Measurements from ENCODE around the gene CYP27C1.

Gene CYP27C1

GRCh38 chr2:127170021-127170420, 50.1 kb downstream of the CYP27C1 start:
- Histone ChIP-seq H3K36me3 (ENCODE audit: control insufficient read depth, insufficient read depth, low read length) (no peaks in the 10 kb centered on the region), H3K4me2 (ENCODE audit: low read length) (no peak overlapping the region), H3K9ac (no peak overlapping the region), H3K9me3 (ENCODE audit: control insufficient read depth, low read length) (no peaks in the 10 kb centered on the region), H2AFZ (no peak overlapping the region), H3K27me3 (ENCODE audit: control insufficient read depth, insufficient read depth, low read length) (no peaks in the 10 kb centered on the region), H3K79me2 (no peaks in the 10 kb centered on the region), H3K27ac (no peak overlapping the region), H3K4me3 (ENCODE audit: low read depth, low read length) (no peak overlapping the region), H3K4me1 (peaks cover 2% of the 10 kb centered on the region)
- TF ChIP-seq CTCF (IDR thresholded peaks at IDR 0.05): no peak

- H3K4me3 ChIP-seq (ENCODE audit: low read depth, low read length): no peak overlapping the region
- no peak overlapping the region for H2AFZ ChIP-seq
- no peaks in the 10 kb centered on the region for H3K9me3 ChIP-seq (ENCODE audit: control insufficient read depth, low read length)
- no peaks in the 10 kb centered on the region for H3K79me2 ChIP-seq
- no peak for TF ChIP-seq CTCF (IDR thresholded peaks at IDR 0.05)
- no peaks in the 10 kb centered on the region for H3K27me3 ChIP-seq (ENCODE audit: control insufficient read depth, insufficient read depth, low read length)
- H3K27ac ChIP-seq: no peak overlapping the region
- no peak overlapping the region for H3K9ac ChIP-seq
- H3K4me2 ChIP-seq (ENCODE audit: low read length): no peak overlapping the region
- no peaks in the 10 kb centered on the region for H3K36me3 ChIP-seq (ENCODE audit: control insufficient read depth, insufficient read depth, low read length)
- peaks cover 2% of the 10 kb centered on the region for H3K4me1 ChIP-seq
Observed at GRCh38 chr2:127169066-127169660, 50.9 kb downstream of the CYP27C1 start.

GRCh38 chr2:127166231-127166860, 53.8 kb downstream of the CYP27C1 start:
- Histone ChIP-seq H3K27ac (no peak overlapping the region), H3K4me3 (ENCODE audit: low read depth, low read length) (no peak overlapping the region), H3K27me3 (ENCODE audit: control insufficient read depth, insufficient read depth, low read length) (no peaks in the 10 kb centered on the region), H3K79me2 (no peaks in the 10 kb centered on the region), H3K36me3 (ENCODE audit: control insufficient read depth, insufficient read depth, low read length) (no peaks in the 10 kb centered on the region), H3K4me1 (peaks cover 2% of the 10 kb centered on the region), H2AFZ (no peak overlapping the region), H3K4me2 (ENCODE audit: low read length) (no peak overlapping the region), H3K9ac (no peak overlapping the region), H3K9me3 (ENCODE audit: control insufficient read depth, low read length) (no peaks in the 10 kb centered on the region)
- TF ChIP-seq CTCF (IDR thresholded peaks at IDR 0.05): no peak

- no peak overlapping the region for H3K4me3 ChIP-seq (ENCODE audit: low read depth, low read length)
- no peaks in the 10 kb centered on the region for H3K36me3 ChIP-seq (ENCODE audit: control insufficient read depth, insufficient read depth, low read length)
- no peaks in the 10 kb centered on the region for H3K9me3 ChIP-seq (ENCODE audit: control insufficient read depth, low read length)
- no peak overlapping the region for H2AFZ ChIP-seq
- peaks cover 2% of the 10 kb centered on the region for H3K4me1 ChIP-seq
- TF ChIP-seq CTCF (IDR thresholded peaks at IDR 0.05): no peak
- no peak overlapping the region for H3K27ac ChIP-seq
- H3K27me3 ChIP-seq (ENCODE audit: control insufficient read depth, insufficient read depth, low read length): no peaks in the 10 kb centered on the region
- no peaks in the 10 kb centered on the region for H3K79me2 ChIP-seq
- no peak overlapping the region for H3K9ac ChIP-seq
- H3K4me2 ChIP-seq (ENCODE audit: low read length): no peak overlapping the region
Observed at GRCh38 chr2:127165539-127165935, 54.6 kb downstream of the CYP27C1 start.
